Pulmonary artery endothelial cell (primary cell): ENCODE data around the gene NBPF6. TPM values are rescaled to one million over a fixed set of nuclear protein-coding genes. Genes with fewer than 3 reads are reported as not detected.
"Not testable (repeated sequence)": the region's sequence is repeated elsewhere in the genome, so short reads cannot be mapped to it uniquely, and the experiment has no call there.

Experiments
- DNase-seq: peaks from one replicate; pipeline ENCODE4 v3.0.0-alpha.2; 2011; ENCODE audit warnings: low read depth, low spot score
- total RNA-seq: library from RNA; depleted of rRNA; stranded (reverse); fragments of >200 nt; gene quantifications from 2 replicates; pipeline ENCODE4 v1.2.3, GENCODE V29; 2014

The NBPF6 gene
- total RNA-seq, 1 donor from 2014 or later, result not detected

DNA sequence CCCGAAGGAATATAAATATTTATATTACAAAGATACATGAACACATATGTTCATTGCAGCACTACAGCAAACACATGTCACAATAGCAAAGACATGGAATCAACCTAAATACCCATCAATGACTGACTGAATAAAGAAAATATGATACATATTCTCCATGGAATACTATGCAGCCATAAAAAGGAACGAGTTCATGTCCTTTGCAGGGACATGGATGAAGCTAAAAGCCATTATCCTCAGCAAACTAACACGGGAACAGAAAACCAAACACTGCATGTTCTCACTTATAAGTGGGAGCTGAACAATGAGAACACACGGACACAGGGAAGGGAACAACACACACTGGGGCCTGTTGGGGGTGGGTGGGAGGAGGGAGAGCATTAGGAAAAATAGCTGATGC, 46.7 kb downstream of the NBPF6 start:
- not testable (repeated sequence) for DNase-seq

- DNase-seq, result no peak
These were observed 52.0 kb downstream of the NBPF6 start for GRCh38 chr1:108502138-108502537.

DNA sequence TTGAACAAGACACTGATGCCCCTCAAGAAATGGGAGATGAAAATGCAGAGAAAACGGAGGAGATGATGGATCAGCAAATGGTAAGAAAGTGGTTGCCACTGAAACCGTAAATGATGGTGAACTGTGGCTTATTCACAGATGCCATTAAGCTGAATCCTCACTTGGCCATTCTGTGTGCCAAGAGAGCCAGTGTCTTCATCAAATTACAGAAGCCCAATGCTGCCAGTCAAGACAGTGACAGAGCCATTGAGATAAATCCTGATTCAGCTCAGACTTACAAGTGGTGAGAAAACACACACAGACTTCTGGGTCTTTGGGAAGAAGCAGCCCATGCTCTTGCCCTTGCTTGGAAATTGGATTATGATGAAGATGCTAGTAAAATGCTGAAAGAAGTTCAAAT, 52.5 kb downstream of the NBPF6 start:
- no peak for DNase-seq

DNA sequence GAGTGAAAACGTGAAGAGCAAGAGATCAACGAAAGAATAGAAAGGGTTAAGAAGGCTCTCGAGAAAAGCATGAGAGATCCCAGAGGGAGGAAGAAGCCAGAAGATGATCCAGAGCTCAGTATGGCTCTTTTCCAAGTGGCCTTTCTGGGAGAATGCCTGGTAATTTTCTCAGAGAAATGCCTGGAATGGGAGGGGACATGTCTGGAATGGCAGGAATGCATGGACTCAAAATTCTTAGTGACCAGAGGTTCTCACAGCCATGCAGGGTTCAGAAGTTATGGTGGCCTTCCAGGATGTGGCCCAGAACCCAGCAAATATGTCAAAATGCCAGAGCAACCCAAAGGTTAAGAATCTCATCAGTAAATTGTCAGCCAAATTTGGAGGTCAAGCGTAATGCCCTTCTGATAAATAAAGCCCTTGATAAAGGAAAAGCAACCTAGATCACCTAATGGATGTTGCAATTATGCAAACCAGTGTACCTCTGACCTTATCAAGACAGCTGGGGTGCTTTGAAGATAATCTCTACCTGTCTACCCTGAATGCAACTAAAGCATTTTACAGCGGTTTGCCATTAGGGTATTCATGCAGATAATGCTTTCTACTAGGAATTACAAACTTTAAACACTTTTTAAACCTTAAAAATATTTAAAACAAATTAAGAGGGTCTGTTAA, 53.1 kb downstream of the NBPF6 start:
- DNase-seq, result no peak

DNA sequence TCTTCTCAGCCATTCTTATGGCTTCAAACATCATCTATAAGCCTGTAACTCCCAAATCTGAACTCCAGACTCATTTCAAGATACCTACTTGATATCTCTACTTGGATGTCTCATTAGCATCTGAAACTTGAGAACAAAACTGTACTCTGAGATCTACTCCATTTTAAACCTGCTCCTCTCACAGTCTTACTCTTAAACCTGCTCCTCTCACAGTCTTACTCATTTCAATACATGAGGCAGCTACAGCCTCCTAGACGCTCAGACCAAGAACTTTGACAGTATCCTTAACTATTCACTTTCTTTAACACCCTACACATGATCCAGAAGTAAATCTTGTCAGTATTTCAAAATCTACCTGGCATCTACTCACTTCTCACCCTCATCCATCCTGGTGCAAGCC, 54.3 kb downstream of the NBPF6 start:
- DNase-seq, result no peak

DNA sequence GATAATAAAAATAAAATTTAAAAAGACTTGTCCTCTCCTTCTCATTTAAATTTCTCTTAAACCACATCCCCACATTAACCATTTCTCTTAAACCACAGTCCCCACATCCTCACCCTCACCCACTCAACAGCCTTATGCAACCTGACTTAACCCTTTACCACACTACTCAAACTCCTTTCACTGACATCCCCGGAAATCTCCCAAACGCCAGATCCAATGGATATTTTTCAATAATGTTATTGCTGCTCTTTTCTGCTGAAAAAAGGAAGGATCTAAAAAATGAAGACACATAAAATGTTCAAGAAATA, 55.6 kb downstream of the NBPF6 start:
- DNase-seq, result no peak

GRCh38 chr1:108511764-108512163, 61.6 kb downstream of the NBPF6 start:
- DNase-seq, result no peak

- DNase-seq, result no peak
These were observed 62.3 kb downstream of the NBPF6 start for GRCh38 chr1:108512239-108513043.

GRCh38 chr1:108513044-108513415, 62.9 kb downstream of the NBPF6 start:
- DNase-seq, result no peak

GRCh38 chr1:108513914-108514313, 63.8 kb downstream of the NBPF6 start:
- DNase-seq, result not testable (repeated sequence)

GRCh38 chr1:108517301-108517897, 67.3 kb downstream of the NBPF6 start:
- not testable (repeated sequence) for DNase-seq

Other genes starting within 250 kb of the NBPF6 start
- gene SLC25A24, start 250.0 kb upstream of the NBPF6 start, total RNA-seq, result 45.0 and 51.2 TPM in 2 replicates
- gene NBPF4, start 206.3 kb upstream of the NBPF6 start, total RNA-seq, result not detected in 2 replicates
- 4.3 TPM in 2 replicates for gene EEIG2, start 109.8 kb downstream of the NBPF6 start, total RNA-seq
- 1.3 and 3.7 TPM in 2 replicates for gene HENMT1, start 210.8 kb downstream of the NBPF6 start, total RNA-seq
- gene PRPF38B, start 242.0 kb downstream of the NBPF6 start, total RNA-seq, result 12.9 and 16.4 TPM in 2 replicates